ENCODE data around the gene MMADHC. TPM values are rescaled to one million over a fixed set of nuclear protein-coding genes. Genes with fewer than 3 reads are reported as not detected.

Gene MMADHC
- total RNA-seq, 1 donor from 2014 or later = 122 TPM

GRCh38 chr2:149564097-149564496 lies 23.5 kb downstream of the MMADHC start:
- Histone ChIP-seq H3K4me2 (ENCODE audit: low read length) (no peak overlapping the region), H3K4me3 (ENCODE audit: insufficient read depth, low read depth, low read length) (no peak overlapping the region), H3K27me3 (ENCODE audit: insufficient read depth, low read length) (no peaks in the 10 kb centered on the region), H3K79me2 (ENCODE audit: insufficient read depth, low read length) (no peaks in the 10 kb centered on the region), H3K27ac (ENCODE audit: low read depth, low read length) (no peak overlapping the region), H3K9me3 (ENCODE audit: insufficient read depth, low read depth, low read length) (no peaks in the 10 kb centered on the region), H2AFZ (ENCODE audit: low read depth, low read length) (no peak overlapping the region), H3K36me3 (ENCODE audit: insufficient read depth, low read length) (peaks cover 27% of the 10 kb centered on the region), H3K9ac (ENCODE audit: low read length) (no peak overlapping the region), H3K4me1 (ENCODE audit: insufficient read depth, low read length) (no peaks in the 10 kb centered on the region), H4K20me1 (ENCODE audit: insufficient read depth, low read length) (peaks cover 3% of the 10 kb centered on the region)
- FAIRE-seq (no peak), DNase-seq (ENCODE audit: low read depth) (no peak)
- H3K36me3 Mint-ChIP-seq (ENCODE audit: low read depth, unreplicated experiment) = no peaks in the 10 kb centered on the region
- no peaks in the 10 kb centered on the region for H3K4me1 Mint-ChIP-seq (ENCODE audit: low read depth, unreplicated experiment)
- H3K27me3 Mint-ChIP-seq (ENCODE audit: low read depth, unreplicated experiment) = no peaks in the 10 kb centered on the region
- H3K9me3 Mint-ChIP-seq (ENCODE audit: unreplicated experiment) = no peaks in the 10 kb centered on the region
- TF ChIP-seq CTCF (IDR thresholded peaks at IDR 0.05; ENCODE audit: insufficient read depth, low read depth, low read length) (no peak), EZH2 (IDR thresholded peaks at IDR 0.05; ENCODE audit: insufficient read depth, low read length) (no peak)
- no peak overlapping the region for H3K27ac Mint-ChIP-seq (ENCODE audit: unreplicated experiment)
- H3K4me3 Mint-ChIP-seq (ENCODE audit: unreplicated experiment) = no peak overlapping the region

DNA sequence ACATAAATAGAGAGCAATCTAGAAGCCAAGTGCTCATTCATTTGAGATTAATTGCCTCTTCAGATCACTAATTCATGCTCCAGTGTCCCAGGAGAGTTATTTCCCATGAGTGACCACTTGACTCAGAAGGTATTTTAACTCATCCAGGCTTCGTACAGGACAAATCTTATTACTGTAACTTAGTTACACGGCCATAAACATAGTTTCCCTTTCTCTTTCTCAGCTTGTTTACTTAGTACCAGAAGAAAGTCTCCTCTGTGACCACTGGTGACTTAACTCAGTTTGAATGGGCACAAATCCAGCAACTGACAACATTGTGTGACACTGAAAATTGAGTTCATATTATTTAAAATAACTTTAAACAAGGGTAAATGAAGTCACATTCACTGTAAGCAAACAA lies 25.3 kb downstream of the MMADHC start:
- Histone ChIP-seq H3K79me2 (ENCODE audit: insufficient read depth, low read length) (no peaks in the 10 kb centered on the region), H2AFZ (ENCODE audit: low read depth, low read length) (no peak overlapping the region), H3K9ac (ENCODE audit: low read length) (no peak overlapping the region), H3K9me3 (ENCODE audit: insufficient read depth, low read depth, low read length) (no peaks in the 10 kb centered on the region), H3K27me3 (ENCODE audit: insufficient read depth, low read length) (no peaks in the 10 kb centered on the region), H3K36me3 (ENCODE audit: insufficient read depth, low read length) (peaks cover 10% of the 10 kb centered on the region), H3K4me1 (ENCODE audit: insufficient read depth, low read length) (no peaks in the 10 kb centered on the region), H3K4me2 (ENCODE audit: low read length) (peak overlapping the region; percentile 40), H4K20me1 (ENCODE audit: insufficient read depth, low read length) (no peaks in the 10 kb centered on the region), H3K27ac (ENCODE audit: low read depth, low read length) (no peak overlapping the region), H3K4me3 (ENCODE audit: insufficient read depth, low read depth, low read length) (no peak overlapping the region)
- no peak overlapping the region for H3K27ac Mint-ChIP-seq (ENCODE audit: unreplicated experiment)
- no peaks in the 10 kb centered on the region for H3K4me1 Mint-ChIP-seq (ENCODE audit: low read depth, unreplicated experiment)
- H3K4me3 Mint-ChIP-seq (ENCODE audit: unreplicated experiment) = no peak overlapping the region
- H3K36me3 Mint-ChIP-seq (ENCODE audit: low read depth, unreplicated experiment) = no peaks in the 10 kb centered on the region
- DNase-seq (ENCODE audit: low read depth) = no peak
- no peak for FAIRE-seq
- H3K27me3 Mint-ChIP-seq (ENCODE audit: low read depth, unreplicated experiment) = no peaks in the 10 kb centered on the region
- no peaks in the 10 kb centered on the region for H3K9me3 Mint-ChIP-seq (ENCODE audit: unreplicated experiment)
- no peak for TF ChIP-seq EZH2 (IDR thresholded peaks at IDR 0.05; ENCODE audit: insufficient read depth, low read length)
- no peak for TF ChIP-seq CTCF (IDR thresholded peaks at IDR 0.05; ENCODE audit: insufficient read depth, low read depth, low read length)

DNA sequence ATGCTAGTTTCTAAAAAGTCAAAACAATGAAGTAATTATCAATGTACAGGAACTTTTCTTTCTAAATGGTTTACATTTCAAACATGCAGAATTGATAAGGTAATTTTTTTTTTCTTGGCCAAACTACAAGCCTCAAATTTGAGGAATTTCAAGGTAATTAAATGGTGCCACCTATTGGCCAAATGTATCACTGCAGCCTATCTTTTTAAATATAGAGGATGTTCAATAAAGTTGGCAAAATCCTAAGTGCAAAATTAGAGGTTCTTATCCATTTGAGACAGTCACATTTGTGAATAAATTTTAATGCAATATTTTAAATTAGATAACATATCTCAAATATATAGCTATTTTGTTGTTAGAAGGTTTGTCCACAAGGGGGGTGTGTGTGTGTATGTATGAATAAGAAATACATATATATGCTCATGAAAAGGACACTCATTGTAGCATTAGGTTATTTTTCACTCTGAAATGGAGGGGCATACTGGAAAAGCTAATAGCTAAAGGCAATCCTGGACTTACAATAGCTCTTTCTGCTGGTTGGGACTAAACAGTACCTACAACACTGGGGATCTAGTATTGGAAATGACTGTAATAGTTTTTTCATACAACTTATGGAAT lies 26.2 kb downstream of the MMADHC start:
- H3K4me3 ChIP-seq (ENCODE audit: insufficient read depth, low read depth, low read length) = no peak overlapping the region
- no peaks in the 10 kb centered on the region for H3K4me1 ChIP-seq (ENCODE audit: insufficient read depth, low read length)
- DNase-seq (ENCODE audit: low read depth) = no peak
- TF ChIP-seq EZH2 (IDR thresholded peaks at IDR 0.05; ENCODE audit: insufficient read depth, low read length) = no peak
- peak; percentile 89 for TF ChIP-seq CTCF (IDR thresholded peaks at IDR 0.05; ENCODE audit: insufficient read depth, low read depth, low read length)
- no peak overlapping the region for H3K9ac ChIP-seq (ENCODE audit: low read length)
- no peaks in the 10 kb centered on the region for H3K36me3 Mint-ChIP-seq (ENCODE audit: low read depth, unreplicated experiment)
- no peaks in the 10 kb centered on the region for H3K79me2 ChIP-seq (ENCODE audit: insufficient read depth, low read length)
- no peaks in the 10 kb centered on the region for H3K9me3 Mint-ChIP-seq (ENCODE audit: unreplicated experiment)
- no peak overlapping the region for H3K4me2 ChIP-seq (ENCODE audit: low read length)
- H4K20me1 ChIP-seq (ENCODE audit: insufficient read depth, low read length) = no peaks in the 10 kb centered on the region
- peaks cover 2% of the 10 kb centered on the region for H3K36me3 ChIP-seq (ENCODE audit: insufficient read depth, low read length)
- H3K4me1 Mint-ChIP-seq (ENCODE audit: low read depth, unreplicated experiment) = peaks cover 2% of the 10 kb centered on the region
- H3K27me3 Mint-ChIP-seq (ENCODE audit: low read depth, unreplicated experiment) = no peaks in the 10 kb centered on the region
- no peak overlapping the region for H3K27ac ChIP-seq (ENCODE audit: low read depth, low read length)
- no peaks in the 10 kb centered on the region for H3K27me3 ChIP-seq (ENCODE audit: insufficient read depth, low read length)
- H3K27ac Mint-ChIP-seq (ENCODE audit: unreplicated experiment) = no peak overlapping the region
- H3K9me3 ChIP-seq (ENCODE audit: insufficient read depth, low read depth, low read length) = no peaks in the 10 kb centered on the region
- H2AFZ ChIP-seq (ENCODE audit: low read depth, low read length) = no peak overlapping the region
- no peak for FAIRE-seq
- no peak overlapping the region for H3K4me3 Mint-ChIP-seq (ENCODE audit: unreplicated experiment)

All from astrocyte (in vitro differentiated cells and primary cell).